HepG2 (cell line): ENCODE data around the gene COPS9. TPM values are rescaled to one million over a fixed set of nuclear protein-coding genes. Genes with fewer than 3 reads are reported as not detected.

Experiments
- CTCF ChIP-seq: sonication (generic); formaldehyde crosslinking; IDR thresholded peaks from 2 replicates; pipeline ENCODE4 v1.5.0; 2020; ENCODE audit warnings: mild to moderate bottlenecking, missing genetic modification reagents, moderate library complexity
- HNF1B ChIP-seq: sonication (generic); formaldehyde crosslinking; IDR thresholded peaks from 2 replicates; pipeline ENCODE4 v1.5.1; 2020; ENCODE audit warnings: mild to moderate bottlenecking, moderate library complexity, missing genetic modification reagents
- MAZ ChIP-seq, 2 experiments: sonication (generic) in 1 of 2; formaldehyde crosslinking in 1 of 2; IDR thresholded peaks; 2 replicates each; pipeline versions ENCODE4 v1.5.0 to v1.6.1; 2012 to 2020; ENCODE audit warnings: low read depth in 2 of 2, mild to moderate bottlenecking in 2 of 2, borderline replicate concordance in 1 of 2, improper control_type of control experiment in 1 of 2, low read length in 1 of 2, missing genetic modification reagents in 1 of 2, moderate library complexity in 1 of 2
- PATZ1 ChIP-seq: sonication (generic); formaldehyde crosslinking; IDR thresholded peaks from 2 replicates; pipeline ENCODE4 v1.4.0; 2020; ENCODE audit warnings: missing genetic modification reagents
- PBX3 ChIP-seq: sonication (generic); formaldehyde crosslinking; IDR thresholded peaks from 2 replicates; pipeline ENCODE4 v1.8.1; 2023; ENCODE audit warnings: missing genetic modification reagents, inconsistent platforms, borderline replicate concordance
- RAD21 ChIP-seq: fragments of 450-650 bp; formaldehyde crosslinking; IDR thresholded peaks from 2 replicates; pipeline ENCODE4 v1.5.0; 2020; ENCODE audit warnings: mild to moderate bottlenecking
- RORA ChIP-seq: sonication (generic); formaldehyde crosslinking; IDR thresholded peaks from 2 replicates; pipeline ENCODE4 v1.5.0; 2020; ENCODE audit warnings: mild to moderate bottlenecking, missing genetic modification reagents, moderate library complexity
- SMC3 ChIP-seq: IDR thresholded peaks from 2 replicates; pipeline ENCODE4 v1.6.1; 2011; ENCODE audit warnings: low read length, improper control_type of control experiment
- TEF ChIP-seq: sonication (generic); formaldehyde crosslinking; IDR thresholded peaks from 2 replicates; pipeline ENCODE4 v1.5.0; 2020; ENCODE audit warnings: missing genetic modification reagents
- ZFP62 ChIP-seq: sonication (generic); formaldehyde crosslinking; IDR thresholded peaks from 2 replicates; pipeline ENCODE4 v1.4.0; 2020; ENCODE audit warnings: missing genetic modification reagents
- ZMYM3 ChIP-seq: sonication (generic); formaldehyde crosslinking; IDR thresholded peaks from 2 replicates; pipeline ENCODE4 v1.5.1; 2020; ENCODE audit warnings: mild to moderate bottlenecking, missing genetic modification reagents
- ZNF501 ChIP-seq: sonication (generic); formaldehyde crosslinking; IDR thresholded peaks from 2 replicates; pipeline ENCODE4 v1.5.1; 2020; ENCODE audit warnings: mild to moderate bottlenecking, moderate library complexity, missing genetic modification reagents
- ZNF83 ChIP-seq: sonication (generic); formaldehyde crosslinking; IDR thresholded peaks from 2 replicates; pipeline ENCODE4 v1.4.0; 2020; ENCODE audit warnings: missing genetic modification reagents, mild to moderate bottlenecking, borderline replicate concordance
- polyA plus RNA-seq, 8 experiments: library from polyadenylated mRNA; depleted of rRNA in 3 of 8; stranded (reverse) in 7 of 8; unstranded in 1 of 8; fragments of >200 nt; fragmentation: Illumina TruSeq in 4 of 8; extraction: Trizol in 4 of 8; gene quantifications; 2 replicates each; pipeline versions ENCODE4 v1.2.1 to v1.2.3, GENCODE V29; 2011 to 2016; ENCODE audit warnings: low read depth in 4 of 8, missing spikeins in 1 of 8, mixed read lengths in 1 of 8; ENCODE audit not compliant: insufficient read depth in 1 of 8
- total RNA-seq, 5 experiments: library from RNA; depleted of rRNA; stranded (reverse); fragments of >200 nt; fragmentation: Illumina TruSeq; extraction: Trizol; gene quantifications; 2 replicates each; pipeline ENCODE4 v1.2.3, GENCODE V29; 2016; ENCODE audit warnings: low read depth in 1 of 5

The COPS9 gene
- total and polyA plus RNA-seq, 2 of the 13 experiments (the other 11 are each of a cell fraction or from before 2014, with no cell fraction given), result 180 to 247 TPM

GRCh38 chr2:240149943-240150784 is 14.1 kb upstream of the COPS9 start (continued):
- TF ChIP-seq PBX3, result no peak
- no peak for TF ChIP-seq ZNF83 (CRISPR knock-in tag)
- TF ChIP-seq ZNF501 (CRISPR knock-in tag), result 0 out of 2 replicates have a peak, but pooled peaks have one; percentile 25
- no peak for TF ChIP-seq TEF
- TF ChIP-seq PATZ1 (CRISPR knock-in tag), result peak; percentile 59; the same call in 1 of the 2 replicates
- TF ChIP-seq RAD21 (CRISPR knock-in tag), result peak; percentile 72
- peak; percentile 91 for TF ChIP-seq CTCF (CRISPR knock-in tag)
- TF ChIP-seq ZFP62 (CRISPR knock-in tag), result no peak
- no peak for TF ChIP-seq RORA (CRISPR knock-in tag)
- TF ChIP-seq HNF1B (CRISPR knock-in tag), result 0 out of 2 replicates have a peak, but pooled peaks have one; percentile 32
- peak; percentile 38; the same call in 1 of the 2 replicates for TF ChIP-seq SMC3
- TF ChIP-seq MAZ (IDR thresholded peaks at IDR 0.05; ENCODE audit: borderline replicate concordance, low read depth, low read length), result 0 out of 2 replicates have a peak, but pooled peaks have one; percentile 52
- no peak for TF ChIP-seq MAZ (CRISPR knock-in tag; IDR thresholded peaks at IDR 0.05; ENCODE audit: low read depth)
- TF ChIP-seq ZMYM3 (CRISPR knock-in tag), result no peak
